ENCODE results near the gene RPL35.

The RPL35 gene

GRCh38 chr9:124877021-124877782 is 15.4 kb upstream of the RPL35 start:
- no peak for DNase-seq (ENCODE audit: low spot score)
- FAIRE-seq: no peak

- DNase-seq (ENCODE audit: low spot score) (no peak), FAIRE-seq (no peak)
Measured at GRCh38 chr9:124875501-124875900, 13.7 kb upstream of the RPL35 start.

- DNase-seq (ENCODE audit: low spot score): no peak
- no peak for FAIRE-seq
Measured at GRCh38 chr9:124873664-124874063, 11.9 kb upstream of the RPL35 start.

- no peak for FAIRE-seq
- DNase-seq (ENCODE audit: low spot score): no peak
Measured at GRCh38 chr9:124871156-124871561, 9.4 kb upstream of the RPL35 start.

- FAIRE-seq (no peak), DNase-seq (ENCODE audit: low spot score) (no peak)
Measured at GRCh38 chr9:124870723-124871122, 9.0 kb upstream of the RPL35 start.

GRCh38 chr9:124869986-124870560 is 8.3 kb upstream of the RPL35 start:
- DNase-seq (ENCODE audit: low spot score) (no peak), FAIRE-seq (no peak)

GRCh38 chr9:124869466-124869985 is 7.8 kb upstream of the RPL35 start:
- DNase-seq (ENCODE audit: low spot score) (no peak), FAIRE-seq (no peak)

- DNase-seq (ENCODE audit: low spot score) (peak; percentile 95), FAIRE-seq (no peak)
Measured at GRCh38 chr9:124868511-124869465, 7.0 kb upstream of the RPL35 start.

- DNase-seq (ENCODE audit: low spot score) (no peak), FAIRE-seq (no peak)
Measured at GRCh38 chr9:124863371-124863871, 1.7 kb upstream of the RPL35 start.

- FAIRE-seq: no peak
- DNase-seq (ENCODE audit: low spot score): no peak
Measured at GRCh38 chr9:124860582-124861341, 995 bp downstream of the RPL35 start.

- no peak for FAIRE-seq
Measured at GRCh38 chr9:124859803-124860581, 1.8 kb downstream of the RPL35 start.

GRCh38 chr9:124858330-124859046 is 3.3 kb downstream of the RPL35 start:
- FAIRE-seq: no peak

More at GRCh38 chr9:124859803-124860581, 1.8 kb downstream of the RPL35 start:
- DNase-seq (ENCODE audit: low spot score): no peak

GRCh38 chr9:124857533-124858162 is 4.1 kb downstream of the RPL35 start:
- DNase-seq (ENCODE audit: low spot score) (no peak), FAIRE-seq (no peak)

More at GRCh38 chr9:124858330-124859046, 3.3 kb downstream of the RPL35 start:
- no peak for DNase-seq (ENCODE audit: low spot score)

- FAIRE-seq (no peak), DNase-seq (ENCODE audit: low spot score) (peak; percentile 30)
Measured at GRCh38 chr9:124855944-124856765, 5.6 kb downstream of the RPL35 start.

- no peak for FAIRE-seq
- no peak for DNase-seq (ENCODE audit: low spot score)
Measured at GRCh38 chr9:124855566-124855943, 6.2 kb downstream of the RPL35 start.

- no peak for DNase-seq (ENCODE audit: low spot score)
- no peak for FAIRE-seq
Measured at GRCh38 chr9:124854822-124855221, 6.9 kb downstream of the RPL35 start.

- FAIRE-seq: no peak
- no peak for DNase-seq (ENCODE audit: low spot score)
Measured at GRCh38 chr9:124854161-124854560, 7.6 kb downstream of the RPL35 start.

GRCh38 chr9:124853605-124854143 is 8.1 kb downstream of the RPL35 start:
- no peak for DNase-seq (ENCODE audit: low spot score)
- FAIRE-seq: no peak
